Bone marrow (tissue), 2 donors: ENCODE results near the gene ZNF544.

ENCODE experiments used
- DNase-seq, 2 donors: peaks; one replicate each; lab custom pipeline; 2025; lab: John Stamatoyannopoulos, UW

The ZNF544 gene

GRCh38 chr19:58228585-58229254 is at the start of gene ZNF544:
Gene ZNF544, plus strand, starts transcription at chr19:58228914. Its CDS starts 15,110 bp downstream, at chr19:58244024.
- DNase-seq = peak; percentile 28 to 67

GRCh38 chr19:58181902-58182576 is 46.7 kb upstream of the ZNF544 start:
- DNase-seq = peak; percentile 2 to 12

GRCh38 chr19:58182577-58182988 is 46.1 kb upstream of the ZNF544 start:
- DNase-seq = peak in 1 of 2 donors; percentile 71

GRCh38 chr19:58182989-58183816 is 45.5 kb upstream of the ZNF544 start, which contains the start of gene ZNF274:
Gene ZNF274, plus strand, starts transcription at chr19:58183061. Its CDS starts 905 bp downstream, at chr19:58183966.
- peak; percentile 84 to 99 for DNase-seq

GRCh38 chr19:58183817-58184215 is 44.9 kb upstream of the ZNF544 start:
- no peak for DNase-seq

GRCh38 chr19:58196901-58197616 is 31.7 kb upstream of the ZNF544 start:
- DNase-seq = no peak

- no peak for DNase-seq
Observed at GRCh38 chr19:58203814-58204475, 24.8 kb upstream of the ZNF544 start.

- no peak for DNase-seq
Observed at GRCh38 chr19:58204566-58204965, 24.1 kb upstream of the ZNF544 start.

GRCh38 chr19:58209577-58209976 is 19.1 kb upstream of the ZNF544 start:
- no peak for DNase-seq

- no peak for DNase-seq
Observed at GRCh38 chr19:58212336-58213074, 16.2 kb upstream of the ZNF544 start.

GRCh38 chr19:58213075-58213369 is 15.7 kb upstream of the ZNF544 start:
- no peak for DNase-seq

- DNase-seq = no peak
Observed at GRCh38 chr19:58217069-58217481, 11.6 kb upstream of the ZNF544 start.

GRCh38 chr19:58217607-58218391 is 10.9 kb upstream of the ZNF544 start:
- DNase-seq = no peak

- peak in 1 of 2 donors; percentile 2 for DNase-seq
Observed at GRCh38 chr19:58218899-58219298, 9.8 kb upstream of the ZNF544 start.

- no peak for DNase-seq
Observed at GRCh38 chr19:58227964-58228584, 640 bp upstream of the ZNF544 start.

GRCh38 chr19:58229255-58229639 is 533 bp downstream of the ZNF544 start:
- DNase-seq = no peak

GRCh38 chr19:58237324-58237723 is 8.6 kb downstream of the ZNF544 start:
- no peak for DNase-seq

- no peak for DNase-seq
Observed at GRCh38 chr19:58243351-58243750, 14.6 kb downstream of the ZNF544 start.

- no peak for DNase-seq
Observed at GRCh38 chr19:58248886-58249285, 20.2 kb downstream of the ZNF544 start.
